Glomerular endothelial cell (primary cell): ENCODE measurements around the gene EPHB2. TPM values are rescaled to one million over a fixed set of nuclear protein-coding genes. Genes with fewer than 3 reads are reported as not detected.
"Not testable (repeated sequence)": the region's sequence is repeated elsewhere in the genome, so short reads cannot be mapped to it uniquely, and the experiment has no call there.

Experiments used
- DNase-seq: peaks from one replicate; pipeline ENCODE4 v3.0.0-alpha.2; 2011; ENCODE audit warnings: low read depth, low spot score; ENCODE audit errors: extremely low read depth
- total RNA-seq: library from RNA; depleted of rRNA; stranded (reverse); fragments of >200 nt; gene quantifications from 2 replicates; pipeline ENCODE4 v1.2.3, GENCODE V29; 2015

EPHB2 gene
- total RNA-seq, 1 donor from 2014 or later = 71.1 TPM

- DNase-seq = no peak
Observed at GRCh38 chr1:22689505-22689904, 21.1 kb upstream of the EPHB2 start.

DNA sequence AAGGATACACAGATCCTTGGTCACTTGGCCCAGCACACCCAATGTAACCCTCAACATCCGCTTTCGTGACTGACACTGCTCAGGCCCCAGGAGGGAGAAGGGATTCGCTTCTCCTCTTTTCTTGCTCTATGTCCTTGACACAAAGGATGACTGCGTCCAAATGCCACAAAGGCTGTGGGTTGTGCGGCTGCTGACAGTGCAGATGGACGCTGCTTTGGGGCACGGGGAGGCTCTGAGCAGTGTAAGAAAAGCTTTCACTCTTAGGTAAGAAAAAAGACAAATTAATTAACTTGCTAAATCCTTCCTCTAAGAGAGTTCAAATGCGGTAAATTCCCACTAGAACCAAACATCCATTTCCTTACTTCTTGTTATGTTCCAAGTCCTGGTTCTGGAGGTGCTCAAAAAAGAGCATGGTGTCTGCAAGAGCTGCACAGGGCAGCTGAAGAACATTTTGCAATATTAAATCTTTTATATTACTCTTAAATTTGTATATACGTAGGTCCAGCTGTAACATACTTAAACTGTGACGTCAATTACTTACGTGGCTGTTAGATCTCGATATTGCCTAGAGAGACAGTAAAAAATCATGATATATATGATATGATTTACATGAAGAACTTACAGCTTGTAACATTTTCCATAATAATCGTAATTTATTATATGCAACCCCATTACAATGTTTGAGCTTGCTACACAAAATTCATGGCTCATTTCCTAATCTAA, 19.4 kb upstream of the EPHB2 start:
- DNase-seq = no peak

DNA sequence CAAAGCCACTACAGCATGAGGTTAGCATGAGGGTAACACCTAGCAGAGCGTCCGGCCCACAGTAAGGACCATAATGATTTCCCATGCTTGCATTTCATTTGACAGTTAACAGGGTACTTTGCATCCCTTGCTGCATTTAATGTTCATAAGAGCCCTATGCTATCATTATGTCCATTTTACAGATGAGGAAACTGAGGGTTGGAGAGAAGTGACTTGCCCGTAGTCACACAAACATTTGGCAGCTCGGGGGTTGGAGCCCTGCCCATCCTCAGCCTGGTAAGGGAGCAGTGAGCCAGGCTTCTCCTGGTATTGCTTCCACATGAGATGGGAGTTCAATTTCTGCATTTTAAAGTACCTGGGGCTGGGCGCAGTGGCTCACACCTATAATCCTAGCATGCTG, 16.5 kb upstream of the EPHB2 start:
- DNase-seq = no peak

DNA sequence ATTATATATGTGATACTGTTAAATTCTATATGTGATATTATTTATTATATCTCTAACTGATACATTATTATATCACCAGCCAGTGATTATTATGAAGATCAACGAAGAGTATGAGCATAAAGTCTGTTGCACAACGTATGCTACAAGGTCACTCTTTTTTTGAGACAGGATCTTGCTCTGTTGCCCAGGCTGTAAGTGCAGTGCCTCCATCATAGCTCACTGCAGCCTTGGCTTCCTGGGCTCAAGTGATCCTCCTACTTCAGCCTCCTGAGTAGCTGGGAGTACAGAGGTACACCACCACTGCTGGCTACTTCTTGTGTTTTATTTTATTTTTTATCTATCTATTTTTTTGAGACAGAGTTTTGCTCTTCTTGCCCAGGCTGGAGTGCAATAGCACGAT, 14.0 kb upstream of the EPHB2 start:
- no peak for DNase-seq

DNA sequence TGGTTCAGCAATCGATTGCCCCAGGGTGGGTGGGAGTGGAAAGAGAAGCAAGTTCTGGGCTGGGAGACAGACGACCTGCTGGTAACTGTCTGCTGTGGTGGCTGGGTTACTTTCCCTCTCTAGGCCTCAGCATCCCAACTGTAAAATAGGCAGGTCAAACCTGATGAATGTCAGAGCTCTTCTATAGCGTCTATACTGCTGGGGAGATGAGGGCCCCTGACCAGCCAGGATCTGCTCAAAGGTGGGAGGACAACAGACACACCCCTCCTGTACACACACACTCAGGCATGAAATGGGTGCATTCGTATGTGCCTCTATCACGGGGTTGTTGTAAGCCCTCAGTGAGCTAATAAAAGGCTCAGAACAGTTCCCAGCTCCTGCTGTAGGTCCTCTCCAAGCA, 12.7 kb upstream of the EPHB2 start:
- no peak for DNase-seq

GRCh38 chr1:22699681-22700520, 10.7 kb upstream of the EPHB2 start:
- DNase-seq = no peak

- DNase-seq = no peak
Observed at GRCh38 chr1:22702296-22703085, 8.1 kb upstream of the EPHB2 start.

DNA sequence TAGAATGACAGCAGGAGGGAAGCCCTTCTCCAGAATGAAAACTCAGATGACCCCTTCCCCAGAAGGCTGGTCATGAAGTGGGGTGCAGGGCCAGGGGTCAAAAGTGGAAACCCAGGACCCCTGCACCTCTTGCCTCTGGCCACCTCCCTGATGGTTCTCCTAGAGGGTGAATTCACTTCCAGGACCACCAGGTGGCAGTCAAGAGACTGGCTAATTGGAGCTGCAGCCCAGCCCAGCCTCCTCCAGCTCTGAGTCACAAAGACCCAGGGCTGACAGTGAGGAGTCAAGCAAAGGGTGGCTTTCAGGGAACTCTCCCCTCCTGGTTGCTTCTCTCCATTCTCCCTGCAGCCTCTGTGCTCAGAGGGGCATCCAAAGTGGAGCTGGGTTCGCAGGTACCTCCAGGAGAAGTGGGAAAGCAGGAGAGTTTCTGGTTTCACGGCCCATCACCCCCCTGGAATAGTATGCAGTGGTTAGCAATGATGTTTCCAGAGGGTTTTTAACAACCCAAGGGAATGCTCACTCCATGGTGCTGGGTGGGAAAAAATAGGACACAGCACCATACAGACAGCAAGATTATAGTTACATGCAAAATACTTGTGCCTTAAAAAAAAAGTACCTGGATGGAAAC, 6.1 kb upstream of the EPHB2 start:
- no peak for DNase-seq

DNA sequence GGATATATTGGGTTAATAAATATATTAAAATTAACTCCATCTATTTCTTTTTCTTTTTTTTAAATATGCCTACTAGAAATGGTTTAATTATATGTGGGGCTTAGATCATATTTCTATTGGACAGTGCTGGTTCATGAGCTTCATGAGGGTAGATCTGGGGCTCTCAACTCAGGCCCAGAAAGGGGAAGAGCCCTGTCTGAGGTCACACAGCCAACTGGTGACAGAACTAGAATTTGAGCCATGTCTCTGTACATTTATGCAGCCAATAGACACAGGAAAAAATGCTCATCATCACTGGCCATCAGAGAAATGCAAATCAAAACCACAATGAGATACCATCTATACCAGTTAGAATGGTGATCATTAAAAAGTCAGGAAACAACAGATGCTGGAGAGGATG, 5.1 kb upstream of the EPHB2 start:
- no peak for DNase-seq

- not testable (repeated sequence) for DNase-seq
Observed at GRCh38 chr1:22706100-22706499, 4.5 kb upstream of the EPHB2 start.

- DNase-seq = no peak
Observed at GRCh38 chr1:22708777-22709176, 1.9 kb upstream of the EPHB2 start.

DNA sequence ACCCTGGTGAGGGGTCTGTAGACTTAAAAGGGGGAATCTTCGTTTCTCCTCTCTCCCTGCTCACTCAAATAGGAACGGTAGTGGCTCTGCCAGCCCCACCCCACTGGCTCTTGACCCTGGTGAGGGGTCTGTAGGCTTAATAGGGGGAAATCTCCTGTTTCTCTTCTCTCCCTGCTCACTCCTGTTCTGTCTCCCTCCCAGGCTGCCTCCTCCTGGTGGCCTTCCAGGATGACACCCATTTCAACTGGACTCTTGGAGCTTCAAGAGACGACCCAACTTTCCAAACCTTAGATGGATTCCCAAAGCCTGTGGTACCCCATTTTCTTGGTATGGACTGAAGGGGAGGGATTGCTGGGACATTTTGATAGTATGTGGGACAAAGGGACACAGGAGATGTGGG, 1.4 kb upstream of the EPHB2 start:
- DNase-seq = no peak

DNA sequence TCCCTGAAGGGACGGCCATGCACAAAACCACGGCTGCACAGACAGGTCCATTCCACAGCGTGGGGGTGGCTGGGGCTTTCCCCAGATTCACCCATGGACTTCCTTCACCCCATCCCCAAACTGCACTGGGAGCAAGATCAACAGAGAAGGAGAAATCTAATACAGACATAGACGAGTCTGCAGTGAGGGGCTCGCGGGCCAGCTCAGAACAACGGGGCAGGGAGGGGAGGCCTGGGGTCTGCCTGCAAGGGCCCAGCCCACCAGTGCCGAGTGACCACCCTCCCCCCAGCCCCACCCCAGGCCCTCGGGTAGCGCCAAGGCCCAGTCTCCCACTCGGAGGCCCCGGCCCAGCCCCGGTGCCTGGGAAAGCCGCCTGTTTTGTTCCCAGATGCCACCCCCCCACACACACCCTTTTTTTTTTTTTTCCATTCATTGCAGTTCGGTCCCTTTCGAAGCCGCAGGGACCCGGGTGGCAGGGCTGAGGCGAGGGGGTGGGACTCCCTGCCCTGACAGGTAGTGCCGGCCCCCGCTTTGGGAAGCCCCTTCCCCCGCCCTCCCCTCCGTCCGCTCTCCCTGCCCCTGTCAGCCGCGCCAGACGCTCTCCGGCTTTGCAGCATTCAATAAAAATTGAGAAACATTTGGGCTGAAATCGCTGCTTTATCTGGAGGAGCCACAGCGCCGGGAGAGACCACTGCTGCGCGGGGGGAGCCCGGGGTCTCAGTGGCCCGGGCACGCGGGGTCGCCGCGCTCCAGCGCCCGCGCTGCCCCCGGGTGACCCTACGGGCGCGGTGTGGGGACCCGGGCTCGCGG, 543 bp upstream of the EPHB2 start:
- no peak for DNase-seq

DNA sequence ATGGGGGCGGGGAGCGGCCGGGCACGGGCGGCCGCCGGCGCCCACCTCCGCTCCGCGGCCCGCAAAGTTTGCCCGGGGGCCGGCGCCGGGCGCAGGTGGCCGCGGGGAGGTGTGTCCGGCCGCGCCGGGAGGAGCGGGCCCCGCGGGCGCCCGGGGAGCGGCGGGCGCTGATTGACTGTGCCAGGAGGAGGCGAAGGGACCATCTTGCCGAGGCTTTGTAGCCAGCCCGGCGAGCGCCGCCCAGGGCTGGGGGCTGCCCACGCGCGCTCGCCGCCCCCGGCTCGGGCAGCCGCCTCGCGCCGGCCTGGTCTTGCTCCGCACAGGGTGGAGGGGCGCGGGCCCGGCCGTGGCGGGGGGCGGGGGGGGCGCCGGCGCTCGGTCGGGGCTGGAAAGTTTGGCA, 432 bp downstream of the EPHB2 start:
- DNase-seq = no peak

GRCh38 chr1:22711591-22712501, 1.2 kb downstream of the EPHB2 start:
- DNase-seq = no peak

DNA sequence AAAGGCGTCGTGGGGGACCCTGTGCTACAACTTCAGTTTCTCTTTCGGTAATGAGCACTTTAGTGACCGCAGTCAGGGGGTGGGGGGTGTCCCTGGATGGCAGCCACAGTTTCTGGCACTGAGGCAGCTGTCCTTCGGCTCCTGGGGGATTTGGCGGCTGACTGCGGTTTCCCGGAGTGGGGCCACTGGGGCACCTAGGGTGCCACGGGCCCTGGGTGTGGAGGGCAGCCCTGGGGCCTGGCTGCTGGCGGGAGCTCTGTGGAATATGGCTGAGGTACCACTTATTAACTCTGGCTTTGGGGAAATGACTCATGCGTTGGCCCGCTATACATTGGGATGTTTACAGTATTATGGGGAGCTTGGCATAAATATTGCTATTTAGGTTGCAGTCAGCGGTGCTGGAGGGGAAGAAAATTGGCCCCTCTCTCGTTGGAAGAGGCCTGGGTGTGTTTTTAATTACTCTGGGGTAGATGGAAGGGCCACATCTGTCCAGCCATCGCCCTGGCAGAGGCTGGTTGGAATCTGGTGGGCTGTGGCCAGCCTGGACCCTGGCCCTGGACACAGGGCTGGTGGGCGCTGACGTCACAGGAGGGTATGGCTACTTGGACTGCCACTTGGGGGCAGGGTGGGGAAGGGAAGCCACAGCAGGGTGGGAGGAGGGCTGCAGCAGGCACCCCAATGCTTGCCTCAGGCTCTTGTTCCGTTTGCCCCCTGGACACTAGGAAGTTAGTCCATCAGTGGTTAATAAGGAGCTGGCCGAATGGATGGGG, 2.0 kb downstream of the EPHB2 start:
- DNase-seq = no peak

DNA sequence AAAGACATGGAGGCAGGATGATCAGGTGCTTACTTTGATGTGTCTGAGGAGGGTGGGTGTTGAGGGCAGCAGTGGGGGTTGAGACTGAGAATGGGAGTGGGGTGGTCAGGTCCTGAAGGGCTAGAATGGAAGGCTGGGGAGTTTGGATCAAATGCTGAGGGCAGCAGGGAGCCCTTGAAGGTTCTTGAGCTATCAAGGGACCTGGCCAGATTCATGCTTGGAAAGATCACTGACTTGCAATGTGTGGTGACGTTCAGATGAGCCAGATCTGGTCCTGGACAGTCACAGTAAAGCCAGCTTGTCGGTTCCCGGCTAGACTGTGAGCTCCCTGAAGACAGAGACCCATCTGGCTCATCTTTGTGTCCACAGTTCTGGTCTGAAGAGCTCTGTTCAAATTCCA, 3.8 kb downstream of the EPHB2 start:
- DNase-seq = no peak

DNA sequence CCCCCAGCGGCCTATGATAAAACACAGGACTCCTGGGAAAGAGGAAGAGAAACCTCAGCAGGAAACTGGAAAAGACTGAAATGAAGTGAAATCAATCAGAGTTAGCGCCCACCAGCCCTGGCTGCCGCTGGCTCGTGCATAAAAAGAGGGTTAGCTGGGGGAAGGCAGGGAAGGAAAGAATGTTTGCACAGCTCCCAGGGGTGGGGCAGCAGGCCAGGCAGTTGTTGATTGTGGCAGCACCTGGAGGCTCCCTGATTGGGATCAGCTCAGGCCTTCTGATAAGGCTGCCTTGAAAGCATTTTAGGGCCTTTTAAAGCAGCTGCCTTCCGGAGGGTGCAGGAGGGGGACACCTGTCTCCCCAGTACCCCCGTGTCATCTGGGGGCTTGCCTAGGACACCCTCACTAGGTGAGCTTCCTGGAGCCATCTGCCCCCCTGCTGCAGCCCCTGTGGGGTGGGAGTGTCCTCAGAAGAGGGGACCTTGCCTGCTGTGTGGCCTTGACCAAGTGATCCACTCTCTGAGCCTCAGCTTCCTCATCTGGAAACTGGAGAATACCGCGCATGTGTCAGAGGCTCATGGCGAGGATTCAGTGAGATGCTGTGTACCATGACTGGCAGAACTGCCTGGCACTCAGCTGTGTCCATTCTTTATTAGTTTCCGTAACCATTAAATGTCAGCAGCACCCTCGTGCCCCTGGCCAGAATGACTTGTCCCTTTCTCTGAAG, 6.6 kb downstream of the EPHB2 start:
- no peak for DNase-seq
